D721Med (cell line): ENCODE results near the gene PSMG3.

Experiments used
- DNase-seq: peaks from one replicate; pipeline ENCODE4 v3.0.0; 2011; ENCODE audit warnings: low spot score; ENCODE audit not compliant: insufficient read length
- FAIRE-seq: peaks from 2 replicates; lab custom pipeline; 2011; peaks lifted over from hg19 to GRCh38; lab: Jason Lieb, UNC
- TF ChIP-seq, protein P1 (sequence below): IDR thresholded peaks from 2 replicates; pipeline ENCODE4 v1.5.1; 2012; ENCODE audit warnings: mild to moderate bottlenecking, control low read depth; ENCODE audit not compliant: insufficient read depth; ENCODE audit errors: missing control alignments

Gene PSMG3

DNA sequence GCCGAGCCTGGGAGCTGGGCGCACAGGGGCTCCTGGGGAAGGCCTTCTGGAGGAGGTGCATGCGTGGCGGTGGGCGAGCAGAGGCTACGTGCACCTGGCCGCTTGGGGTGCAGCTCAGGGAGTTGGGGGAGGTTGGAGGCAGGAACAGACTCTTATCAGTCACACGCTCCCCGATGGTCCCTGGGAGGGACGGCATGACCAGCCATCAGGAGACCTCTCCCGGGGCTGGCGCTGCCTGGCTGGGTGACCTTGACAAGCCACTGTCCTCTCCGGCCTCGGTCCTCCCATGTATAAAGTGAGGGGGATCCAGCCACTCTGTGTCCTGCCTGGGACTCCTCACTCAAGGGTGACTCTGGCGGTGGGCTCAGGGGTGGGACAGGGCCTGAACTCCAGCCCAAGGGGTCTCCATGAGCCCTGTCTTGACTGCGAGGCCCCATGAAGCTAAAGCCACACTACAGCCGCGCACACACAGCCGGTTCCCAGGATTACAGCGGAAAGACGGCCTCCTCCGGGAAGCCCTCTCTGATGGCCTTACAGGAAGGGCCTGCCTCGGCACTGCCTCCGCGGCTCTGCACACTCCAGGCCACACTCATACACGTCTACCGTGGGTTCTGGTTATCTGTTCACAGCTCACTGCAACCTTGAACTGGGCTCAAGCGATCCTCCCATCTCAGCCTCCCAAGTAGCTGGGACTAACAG lies 16.2 kb downstream of the PSMG3 start:
- TF ChIP-seq, protein P1, sequence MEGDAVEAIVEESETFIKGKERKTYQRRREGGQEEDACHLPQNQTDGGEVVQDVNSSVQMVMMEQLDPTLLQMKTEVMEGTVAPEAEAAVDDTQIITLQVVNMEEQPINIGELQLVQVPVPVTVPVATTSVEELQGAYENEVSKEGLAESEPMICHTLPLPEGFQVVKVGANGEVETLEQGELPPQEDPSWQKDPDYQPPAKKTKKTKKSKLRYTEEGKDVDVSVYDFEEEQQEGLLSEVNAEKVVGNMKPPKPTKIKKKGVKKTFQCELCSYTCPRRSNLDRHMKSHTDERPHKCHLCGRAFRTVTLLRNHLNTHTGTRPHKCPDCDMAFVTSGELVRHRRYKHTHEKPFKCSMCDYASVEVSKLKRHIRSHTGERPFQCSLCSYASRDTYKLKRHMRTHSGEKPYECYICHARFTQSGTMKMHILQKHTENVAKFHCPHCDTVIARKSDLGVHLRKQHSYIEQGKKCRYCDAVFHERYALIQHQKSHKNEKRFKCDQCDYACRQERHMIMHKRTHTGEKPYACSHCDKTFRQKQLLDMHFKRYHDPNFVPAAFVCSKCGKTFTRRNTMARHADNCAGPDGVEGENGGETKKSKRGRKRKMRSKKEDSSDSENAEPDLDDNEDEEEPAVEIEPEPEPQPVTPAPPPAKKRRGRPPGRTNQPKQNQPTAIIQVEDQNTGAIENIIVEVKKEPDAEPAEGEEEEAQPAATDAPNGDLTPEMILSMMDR = no peak
- DNase-seq (no peak), FAIRE-seq (no peak)

DNA sequence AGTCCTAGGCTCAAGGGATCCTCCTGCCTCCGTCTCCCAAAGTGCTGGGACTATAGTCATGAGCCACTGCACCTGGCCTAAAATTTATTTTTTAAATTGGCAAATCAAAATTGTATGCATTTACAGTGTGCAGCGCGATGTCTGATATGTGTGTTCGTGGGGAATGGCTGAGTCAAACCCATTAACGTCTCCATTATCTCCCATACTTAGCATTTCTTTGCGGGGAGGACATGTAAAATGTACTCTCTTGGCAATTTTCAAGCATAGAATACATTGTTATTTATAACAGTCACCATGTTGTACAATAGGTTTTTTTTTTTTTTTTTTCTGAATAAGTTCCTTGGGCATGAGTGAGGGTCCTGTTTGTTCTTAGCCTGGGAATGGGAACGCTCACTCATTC lies 17.6 kb downstream of the PSMG3 start:
- FAIRE-seq = no peak
- DNase-seq = no peak
- TF ChIP-seq, protein P1 = no peak

DNA sequence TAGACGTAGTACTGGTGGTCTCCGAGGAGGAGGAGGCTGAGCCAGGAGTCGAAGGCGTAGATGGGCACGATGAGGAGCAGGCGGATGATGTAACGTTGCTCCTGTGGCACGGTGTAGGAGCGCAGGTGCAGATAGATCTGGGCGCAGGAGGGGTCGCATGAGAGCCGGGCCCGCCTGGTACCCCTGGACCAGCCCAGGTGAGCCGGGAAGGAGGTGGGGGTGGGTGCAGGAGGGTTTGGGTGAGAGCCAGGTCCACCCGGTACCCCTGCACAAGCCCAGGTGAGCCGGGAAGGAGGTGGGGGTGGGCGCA lies 19.0 kb downstream of the PSMG3 start:
- TF ChIP-seq, protein P1 = no peak
- FAIRE-seq (no peak), DNase-seq (no peak)

DNA sequence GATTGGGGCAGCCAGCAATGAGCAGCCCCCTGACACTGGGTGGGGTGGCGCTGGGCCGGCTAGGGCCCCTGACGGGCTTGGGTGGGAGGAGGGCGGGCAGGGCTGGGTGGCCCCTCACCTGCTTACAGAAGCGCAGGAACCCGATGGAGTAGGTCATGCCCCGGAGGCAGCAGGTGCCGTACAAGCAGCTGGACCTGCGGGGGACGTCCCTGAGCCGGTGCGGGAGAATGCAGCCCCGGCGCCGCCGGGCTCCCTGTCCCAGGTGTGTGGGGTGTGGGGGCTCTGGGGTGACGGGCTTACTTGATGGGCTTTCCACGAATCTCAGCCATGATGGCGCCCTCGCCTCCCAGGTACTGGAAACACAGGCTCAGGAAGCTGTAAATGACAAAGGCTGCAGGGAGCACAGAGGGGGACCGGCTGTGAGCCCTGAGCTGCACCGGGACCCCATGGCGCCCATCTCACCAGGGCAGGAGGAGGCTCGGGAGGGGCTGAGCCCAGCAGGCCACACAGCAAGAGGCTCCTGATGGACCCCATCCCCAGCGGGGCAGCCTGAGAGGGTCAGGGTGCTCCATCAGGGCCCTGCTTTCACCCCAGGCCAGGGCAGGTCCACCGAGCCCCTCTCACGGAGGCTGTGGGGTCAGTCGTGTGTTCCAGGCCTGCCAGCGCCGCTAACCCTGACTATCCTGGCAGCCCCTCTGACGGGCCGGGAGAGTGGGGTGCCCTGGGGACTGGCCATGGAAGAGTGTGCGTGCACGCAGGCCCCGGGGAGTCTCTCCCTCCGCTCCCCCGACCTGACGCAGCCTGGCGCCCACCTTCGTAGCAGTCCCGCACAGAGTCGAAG lies 19.6 kb downstream of the PSMG3 start:
- TF ChIP-seq, protein P1 = no peak
- no peak for FAIRE-seq
- DNase-seq = no peak

DNA sequence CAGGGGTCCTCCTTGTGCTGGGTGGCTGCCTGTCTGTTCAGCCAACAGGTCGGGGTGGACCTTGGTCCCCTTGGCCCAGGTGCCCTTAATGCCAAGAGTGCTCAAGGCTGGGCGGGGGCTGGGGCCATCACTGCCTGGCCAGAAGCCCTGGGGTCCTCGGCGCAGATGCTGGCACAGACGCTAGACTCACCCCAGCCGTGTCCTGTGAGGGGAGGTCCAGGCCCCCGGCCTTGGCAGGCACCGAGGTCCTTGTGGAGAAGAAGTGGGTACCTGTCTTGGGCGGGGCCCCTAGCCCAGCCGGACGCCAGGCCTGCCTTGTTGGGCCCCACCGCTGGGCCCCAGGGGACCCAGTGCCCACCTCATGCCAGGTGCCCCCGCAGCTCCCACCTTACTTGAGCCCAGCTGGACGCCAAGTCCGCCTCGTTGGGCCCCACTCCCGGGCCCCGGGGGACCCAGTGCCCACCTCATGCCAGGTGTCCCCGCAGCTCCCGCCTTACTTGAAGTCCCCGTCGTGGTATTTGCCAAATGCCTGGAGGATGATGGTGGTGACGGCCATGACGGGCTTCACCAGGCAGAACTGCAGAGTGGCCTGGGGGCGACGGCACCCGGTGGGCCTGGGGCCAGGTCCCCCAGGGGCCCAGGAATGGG lies 20.4 kb downstream of the PSMG3 start:
- DNase-seq = no peak
- no peak for FAIRE-seq
- TF ChIP-seq, protein P1 = no peak

DNA sequence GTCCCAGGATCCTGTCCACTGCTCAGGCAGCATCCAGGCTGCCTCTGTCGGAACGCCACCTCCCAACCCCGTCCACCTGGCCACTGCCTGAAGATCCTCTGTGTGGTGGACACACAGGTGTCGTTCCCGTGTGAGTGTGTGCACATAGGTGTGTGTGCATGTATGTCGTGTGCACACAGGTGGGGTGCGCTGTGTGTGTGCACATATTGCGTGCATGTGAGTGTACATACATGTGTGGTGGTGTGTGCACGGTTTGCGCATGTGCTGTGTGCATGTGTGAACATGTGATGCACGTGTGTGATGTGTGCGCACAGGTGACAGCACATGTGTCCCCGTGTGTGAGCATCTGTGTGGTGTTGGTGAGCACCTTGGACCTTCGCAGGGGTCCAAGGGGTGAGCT lies 20.9 kb downstream of the PSMG3 start:
- FAIRE-seq (no peak), DNase-seq (no peak)
- TF ChIP-seq, protein P1 = no peak
